ENCODE data around the gene UXT. TPM values are rescaled to one million over a fixed set of nuclear protein-coding genes. Genes with fewer than 3 reads are reported as not detected.
A peak's percentile ranks its signal among the peaks of the same experiment; 100 is the strongest.

The UXT gene
- total and polyA plus RNA-seq, 2 of the 4 experiments (the other 2 are of a cell fraction): 106 to 164 TPM

- H3K56ac ChIP-seq (ENCODE audit: extremely low read depth, insufficient read depth, low read length): no peak within 1 kb of the TSS
- H3K36me3 ChIP-seq (ENCODE audit: control insufficient read depth, insufficient read depth, low read length): peaks cover 4% of the 10 kb centered on the region; the same call in 1 of the 2 replicates
- H3K23ac ChIP-seq (ENCODE audit: low read depth, low read length): no peak within 1 kb of the TSS
- in situ Hi-C loops (cut with MboI; ENCODE audit: low sequenced_read_pairs) (loop anchor here (25.0 kb wide), 1 partner anchor 417 kb away; the partner anchor contains the start of gene CDK16), intact Hi-C loops (cut with micrococcal nuclease) (no loop called here), dilution Hi-C loops (cut with HindIII; ENCODE audit: low sequenced_read_pairs, unreplicated experiment) (no loop called here)
- no peak for ATAC-seq (ENCODE audit: low read depth)
- no peak within 1 kb of the TSS for H4K5ac ChIP-seq (ENCODE audit: low read depth, low read length)
- no peak within 1 kb of the TSS for H3K18ac ChIP-seq (ENCODE audit: low read depth, low read length)
- H3K4ac ChIP-seq (ENCODE audit: low read depth, low read length): no peak within 1 kb of the TSS
- no peaks in the 10 kb centered on the region; the same call in 1 of the 2 replicates for H3K27me3 ChIP-seq (ENCODE audit: control insufficient read depth, insufficient read depth, low read length)
- no peak within 1 kb of the TSS for H2BK120ac ChIP-seq (ENCODE audit: low read depth, low read length)
- H3K9me3 ChIP-seq (ENCODE audit: control insufficient read depth, insufficient read depth, low read length): no peaks in the 10 kb centered on the region
- no peak within 1 kb of the TSS for H2AK5ac ChIP-seq (ENCODE audit: low read depth, low read length)
- TF ChIP-seq MXI1 (IDR thresholded peaks at IDR 0.05; ENCODE audit: borderline replicate concordance, low read depth, low read length) (no peak), MAFK (IDR thresholded peaks at IDR 0.05; ENCODE audit: low read depth, low read length) (no peak), RFX5 (IDR thresholded peaks at IDR 0.05; ENCODE audit: low read depth, low read length) (no peak), ELK1 (IDR thresholded peaks at IDR 0.05; ENCODE audit: borderline replicate concordance, low read depth, low read length) (no peak), CEBPB (IDR thresholded peaks at IDR 0.05; ENCODE audit: low read depth, low read length) (no peak), USF2 (IDR thresholded peaks at IDR 0.05; ENCODE audit: low read depth, low read length) (no peak), CHD1 (IDR thresholded peaks at IDR 0.05; ENCODE audit: low read depth, low read length) (no peak), CTCF (conservative IDR thresholded peaks at IDR 0.05; ENCODE audit: low read depth, low read length) (no peak), RCOR1 (IDR thresholded peaks at IDR 0.05; ENCODE audit: insufficient replicate concordance, low read length) (no peak), NFE2L2 (IDR thresholded peaks at IDR 0.05; ENCODE audit: low read depth, low read length) (no peak), POLR2A (IDR thresholded peaks at IDR 0.05; ENCODE audit: low read depth, low read length) (no peak), FOS (IDR thresholded peaks at IDR 0.05; ENCODE audit: low read depth, low read length) (no peak), MAZ (IDR thresholded peaks at IDR 0.05; ENCODE audit: borderline replicate concordance, low read depth, low read length) (no peak), BHLHE40 (IDR thresholded peaks at IDR 0.05; ENCODE audit: low read depth, low read length) (no peak)
- H2AFZ ChIP-seq (replicated peaks; ENCODE audit: low read length, poor library complexity): no peak within 1 kb of the TSS
- no peak within 1 kb of the TSS for H3K4me3 ChIP-seq (ENCODE audit: insufficient read depth, low read depth, low read length)
- peak within 1 kb of the TSS; percentile 55 for H2AK9ac ChIP-seq (replicated peaks; ENCODE audit: low read depth, low read length, poor library complexity)
- H3K14ac ChIP-seq (replicated peaks; ENCODE audit: low read depth, low read length): no peak within 1 kb of the TSS
- BruUV-seq (replicated peaks): no TSS peak
- no peaks in the 10 kb centered on the region for H3K79me1 ChIP-seq (ENCODE audit: low read depth in 1 of 2, low read length in 2 of 2)
- H4K8ac ChIP-seq (ENCODE audit: low read depth in 2 of 2, low read length in 2 of 2): no peak within 1 kb of the TSS
- H3K4me2 ChIP-seq (ENCODE audit: low read depth, low read length): no peak within 1 kb of the TSS
- H2BK5ac ChIP-seq (ENCODE audit: low read depth, low read length, poor library complexity, severe bottlenecking): no peak within 1 kb of the TSS
- ChIA-PET CTCF (interaction anchor here (0.6 kb wide), 1 partner anchor 12 kb away, joined by 3 read pairs; no protein-coding TSS in a partner anchor), POLR2A (ENCODE audit: unreplicated experiment) (interaction anchor here (0.9 kb wide), 1 partner anchor 11 kb away, joined by 3 read pairs; no protein-coding TSS in a partner anchor)
- no peaks in the 10 kb centered on the region for H3K4me1 ChIP-seq (ENCODE audit: control insufficient read depth, insufficient read depth, low read length)
- H3K9me1 ChIP-seq (ENCODE audit: insufficient read depth, low read length): no peaks in the 10 kb centered on the region
- H2BK20ac ChIP-seq (ENCODE audit: low read depth, low read length): no peak within 1 kb of the TSS
- H3K9ac ChIP-seq (ENCODE audit: low read depth, low read length): no peak within 1 kb of the TSS
- no peak for DNase-seq
- H3K27ac ChIP-seq (ENCODE audit: insufficient read depth, low read length): no peak within 1 kb of the TSS
- H2BK15ac ChIP-seq (ENCODE audit: low read depth, low read length): no peak within 1 kb of the TSS
- H4K20me1 ChIP-seq (ENCODE audit: insufficient read depth, low read length): no peaks in the 10 kb centered on the region; the same call in 1 of the 2 replicates
- H4K91ac ChIP-seq (ENCODE audit: insufficient read depth, low read depth, low read length): no peak within 1 kb of the TSS
- no CpG with 5 or more reads among the region's 14 CpGs for WGBS, 2 experiments (ENCODE audit: extremely low coverage in 2 of 2, insufficient read length in 1 of 2)
Measured at GRCh38 chrX:47629419-47630200, 29.4 kb downstream of the UXT start, which contains the start of gene CFP. CFP (minus strand) TSS chrX:47629930; CDS start chrX:47629844, 86 bp downstream.

All from IMR-90 (cell line).